ENCODE data around the gene ANP32A.

DNA sequence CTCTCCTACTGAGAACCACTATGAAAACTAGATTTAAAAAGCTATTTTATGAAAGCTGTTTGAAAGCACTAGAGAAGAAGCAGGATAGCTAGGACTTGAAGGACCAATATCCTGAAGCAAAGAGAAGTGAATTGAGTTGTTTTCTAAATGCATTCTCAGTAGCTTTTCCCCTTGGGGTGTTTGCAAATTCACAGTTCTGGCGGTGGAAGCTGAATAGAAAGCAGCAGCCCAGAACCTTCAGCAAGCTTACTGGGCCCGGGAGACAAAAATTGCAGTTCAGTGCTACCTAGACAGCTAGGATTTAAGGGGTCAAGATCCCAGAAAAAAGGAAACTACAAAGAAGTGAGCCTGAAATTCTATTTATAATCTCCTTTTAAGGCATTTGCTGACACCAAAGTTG, 31.3 kb upstream of the ANP32A start:
- TF ChIP-seq, protein P1, sequence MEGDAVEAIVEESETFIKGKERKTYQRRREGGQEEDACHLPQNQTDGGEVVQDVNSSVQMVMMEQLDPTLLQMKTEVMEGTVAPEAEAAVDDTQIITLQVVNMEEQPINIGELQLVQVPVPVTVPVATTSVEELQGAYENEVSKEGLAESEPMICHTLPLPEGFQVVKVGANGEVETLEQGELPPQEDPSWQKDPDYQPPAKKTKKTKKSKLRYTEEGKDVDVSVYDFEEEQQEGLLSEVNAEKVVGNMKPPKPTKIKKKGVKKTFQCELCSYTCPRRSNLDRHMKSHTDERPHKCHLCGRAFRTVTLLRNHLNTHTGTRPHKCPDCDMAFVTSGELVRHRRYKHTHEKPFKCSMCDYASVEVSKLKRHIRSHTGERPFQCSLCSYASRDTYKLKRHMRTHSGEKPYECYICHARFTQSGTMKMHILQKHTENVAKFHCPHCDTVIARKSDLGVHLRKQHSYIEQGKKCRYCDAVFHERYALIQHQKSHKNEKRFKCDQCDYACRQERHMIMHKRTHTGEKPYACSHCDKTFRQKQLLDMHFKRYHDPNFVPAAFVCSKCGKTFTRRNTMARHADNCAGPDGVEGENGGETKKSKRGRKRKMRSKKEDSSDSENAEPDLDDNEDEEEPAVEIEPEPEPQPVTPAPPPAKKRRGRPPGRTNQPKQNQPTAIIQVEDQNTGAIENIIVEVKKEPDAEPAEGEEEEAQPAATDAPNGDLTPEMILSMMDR (IDR thresholded peaks at IDR 0.05), result no peak
- TF ChIP-seq POLR2AphosphoS5 (IDR thresholded peaks at IDR 0.05) (no peak), POLR2A (IDR thresholded peaks at IDR 0.05) (no peak)
